NCI-H146 (cell line): Measurements from ENCODE around the gene IL17RD.

ENCODE experiments used
- DNase-seq: peaks from one replicate; lab custom pipeline; 2025; lab: John Stamatoyannopoulos, UW

The IL17RD gene

DNA sequence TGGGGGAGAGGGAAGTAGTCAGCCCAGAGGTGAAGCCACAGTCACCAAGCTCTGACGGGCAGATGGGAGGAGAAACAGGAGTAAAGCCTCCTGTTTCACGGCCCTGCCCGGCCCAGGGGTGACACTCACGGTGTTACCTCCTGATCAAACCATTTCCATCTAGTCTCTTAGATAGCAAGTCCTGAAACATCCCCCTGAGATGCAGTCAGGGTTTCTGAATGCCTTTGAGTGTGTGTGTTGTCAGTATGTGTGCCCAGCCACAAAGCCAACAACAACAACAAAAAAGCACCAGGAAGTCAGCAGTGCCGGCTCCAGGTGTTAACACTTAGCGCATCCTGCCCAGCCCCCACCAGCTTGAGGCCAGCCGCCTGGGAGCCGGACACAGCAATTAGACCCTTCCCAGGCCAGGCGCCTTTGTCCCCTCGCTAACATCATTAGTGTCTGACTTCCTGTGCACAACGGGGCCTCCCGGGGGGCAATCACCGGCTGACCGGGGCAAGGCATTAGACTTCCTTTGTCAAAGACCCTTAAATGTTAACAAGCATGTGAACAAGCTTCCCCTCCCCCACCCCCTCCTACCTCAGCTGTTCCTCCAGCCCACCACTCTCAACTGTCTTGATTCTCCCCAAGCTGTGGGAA lies 34.5 kb downstream of the IL17RD start:
- peak; percentile 93 for DNase-seq

- no peak for DNase-seq
Observed at GRCh38 chr3:57128826-57129667, 36.1 kb downstream of the IL17RD start.

- DNase-seq, result no peak
Observed at GRCh38 chr3:57127891-57128518, 37.1 kb downstream of the IL17RD start.

- DNase-seq, result no peak
Observed at GRCh38 chr3:57126244-57126643, 38.9 kb downstream of the IL17RD start.

DNA sequence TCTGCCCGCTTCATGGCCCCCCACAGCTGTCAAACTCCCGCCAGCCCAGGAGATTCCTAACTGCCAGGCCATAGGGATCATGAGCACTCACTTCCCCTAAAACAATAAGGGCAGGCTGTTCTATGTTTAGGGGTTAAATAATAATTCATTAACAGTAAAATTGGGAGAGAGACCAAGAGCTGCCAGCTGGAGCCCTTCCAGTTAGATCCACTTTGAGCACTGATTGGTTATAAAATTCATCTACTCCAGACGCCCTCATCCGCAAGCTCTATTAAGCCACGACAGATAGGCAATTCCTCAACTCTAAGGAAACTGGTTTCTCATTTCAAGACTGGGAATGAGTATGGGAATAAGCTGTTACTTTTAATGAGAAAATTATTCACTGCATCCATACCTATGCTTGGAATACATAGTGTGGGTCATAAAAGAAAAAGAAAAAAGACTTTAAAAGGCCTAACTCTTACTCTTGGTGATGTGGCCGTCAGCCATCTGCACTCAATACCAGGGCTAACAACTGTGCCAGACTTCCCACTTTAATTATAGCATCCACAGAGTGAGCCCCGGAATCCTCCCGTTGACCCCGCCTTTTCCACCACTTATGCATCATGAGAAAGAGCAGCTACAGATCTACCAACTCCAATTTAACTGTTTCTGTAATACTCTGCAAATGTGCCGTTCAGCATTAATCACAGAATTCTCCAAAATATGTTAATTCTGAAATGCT lies 44.5 kb downstream of the IL17RD start:
- no peak for DNase-seq

GRCh38 chr3:57120040-57120439 lies 45.1 kb downstream of the IL17RD start:
- no peak for DNase-seq

GRCh38 chr3:57118254-57118653 lies 46.9 kb downstream of the IL17RD start:
- DNase-seq, result no peak

- DNase-seq, result no peak
Observed at GRCh38 chr3:57116501-57116900, 48.7 kb downstream of the IL17RD start.

- peak; percentile 11 for DNase-seq
Observed at GRCh38 chr3:57112206-57112605, 52.9 kb downstream of the IL17RD start.

GRCh38 chr3:57110798-57111197 lies 54.4 kb downstream of the IL17RD start:
- peak; percentile 95 for DNase-seq

GRCh38 chr3:57110214-57110613 lies 54.9 kb downstream of the IL17RD start:
- DNase-seq, result no peak

DNA sequence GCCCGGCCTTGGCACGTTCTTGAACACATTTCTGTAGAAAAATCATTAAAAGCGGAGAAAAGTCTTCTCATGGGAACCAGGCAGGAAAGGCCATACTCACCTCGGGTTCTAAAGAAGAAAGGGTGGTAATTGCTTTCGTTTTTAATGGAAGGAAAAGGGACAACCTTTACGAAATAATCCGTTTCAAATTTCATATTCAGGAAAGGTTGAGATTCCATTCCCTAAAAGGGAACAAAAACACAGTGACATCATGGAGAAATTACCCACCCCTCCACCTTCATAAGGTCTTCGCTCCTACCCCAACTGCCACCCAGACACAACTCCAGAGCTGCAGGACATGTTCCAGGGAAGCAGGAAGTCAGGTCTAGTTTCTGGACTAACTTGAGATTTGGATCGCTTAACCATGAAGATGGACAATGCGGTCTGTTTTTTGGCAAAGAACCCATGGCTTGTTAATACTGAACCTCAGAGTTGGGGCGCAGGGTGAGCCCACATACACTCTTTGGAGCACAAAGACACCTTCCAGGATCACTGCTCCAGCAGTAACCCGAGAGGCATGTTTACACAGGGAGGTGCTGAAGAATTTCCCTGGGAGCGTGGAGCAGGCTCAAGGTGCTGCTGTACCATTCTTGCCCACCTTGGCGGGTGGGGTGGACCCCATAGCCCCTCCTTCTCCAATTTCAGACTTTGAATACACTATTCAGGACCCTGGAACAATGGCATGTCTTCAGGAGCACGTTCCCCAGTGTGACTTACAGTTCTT lies 55.5 kb downstream of the IL17RD start:
- no peak for DNase-seq

DNA sequence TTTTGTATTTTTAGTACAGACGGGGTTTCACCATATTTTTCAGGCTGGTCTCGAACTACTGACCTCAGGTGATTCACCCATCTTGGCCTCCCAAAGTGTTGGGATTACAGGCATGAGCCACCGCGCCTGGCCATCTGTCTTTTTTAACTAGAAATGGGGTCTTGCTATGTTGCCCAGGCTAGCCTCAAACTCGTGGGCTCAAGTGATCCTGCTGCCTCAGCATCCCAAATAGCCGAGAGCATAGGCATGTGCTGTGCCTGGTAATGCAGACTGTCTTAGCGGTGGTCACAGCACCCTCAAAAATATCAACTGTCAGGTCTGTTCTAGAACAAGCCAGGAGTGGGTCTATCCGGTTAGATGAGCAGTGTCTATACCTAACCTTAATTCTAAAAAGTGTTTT lies 56.5 kb downstream of the IL17RD start:
- DNase-seq, result no peak

- no peak for DNase-seq
Observed at GRCh38 chr3:57105585-57105984, 59.6 kb downstream of the IL17RD start.

DNA sequence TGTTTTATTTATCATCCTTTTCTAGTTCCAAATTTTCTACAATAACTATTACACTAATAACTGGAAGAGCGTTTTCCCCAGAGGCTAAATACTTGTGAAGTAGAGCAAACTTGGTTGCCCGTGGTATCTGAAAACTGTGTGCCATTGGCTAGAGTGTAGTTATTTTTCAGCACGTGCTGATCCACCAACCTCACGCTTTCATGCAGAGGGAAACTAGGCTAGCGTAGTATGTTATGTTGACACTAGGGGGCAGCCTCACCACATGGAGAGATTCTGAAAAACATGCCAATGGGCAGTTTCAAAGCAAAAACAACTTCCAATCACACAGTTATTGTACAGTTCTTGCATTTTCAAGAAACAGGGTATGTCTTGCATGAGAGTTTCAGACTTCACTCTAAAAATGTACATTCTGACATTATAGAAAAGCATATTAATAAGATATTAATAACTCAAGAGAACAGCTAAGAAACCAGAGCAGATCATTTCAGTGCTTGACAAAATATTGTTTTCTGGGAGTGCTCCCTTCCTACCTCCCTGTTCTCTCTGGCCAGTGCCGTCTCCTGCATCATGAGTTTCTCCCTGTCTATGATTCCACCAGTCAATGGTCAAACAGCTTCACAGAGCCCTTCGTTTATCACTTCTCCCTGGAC lies 65.0 kb downstream of the IL17RD start:
- peak; percentile 29 for DNase-seq

DNA sequence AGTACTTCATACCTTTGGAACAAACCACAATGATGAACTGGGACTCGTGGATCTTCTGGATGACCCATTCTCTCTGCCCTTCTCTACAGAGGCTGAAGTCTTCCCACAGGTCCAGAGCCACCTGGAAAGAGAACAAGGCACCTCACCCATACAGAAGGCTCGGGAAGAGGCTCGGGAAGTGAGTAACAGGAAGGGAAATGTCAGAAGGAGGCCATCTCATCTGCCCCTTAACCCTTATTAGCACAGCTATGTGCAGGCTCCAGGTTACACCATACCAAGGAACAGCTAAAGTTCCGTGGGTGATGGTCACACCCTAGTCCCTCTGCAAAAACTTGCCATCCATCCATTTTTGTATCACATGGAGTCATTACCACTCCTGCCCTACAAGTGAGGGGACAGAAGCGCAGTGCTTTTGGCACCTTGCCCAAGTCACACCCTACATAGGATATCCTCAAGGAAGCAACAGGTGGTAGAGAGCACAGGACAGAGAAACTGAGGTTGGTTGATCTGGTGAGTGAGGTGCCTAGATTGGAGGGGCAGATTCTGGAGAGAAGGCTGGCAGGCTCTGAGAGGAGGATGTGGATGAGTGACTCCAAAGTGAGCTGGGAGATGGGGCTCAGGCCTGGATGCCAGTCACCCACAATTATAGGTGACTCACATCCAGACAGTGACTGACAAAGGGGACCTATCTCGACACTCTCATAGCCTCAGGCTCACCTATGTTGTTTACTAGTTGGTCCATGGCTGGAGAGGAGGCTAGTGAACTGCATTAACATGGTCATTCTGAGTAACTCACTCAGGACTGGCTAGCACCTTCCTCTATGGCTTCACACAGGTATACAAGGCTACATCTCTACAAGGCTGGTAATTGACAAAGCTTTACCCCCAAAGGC lies 66.5 kb downstream of the IL17RD start:
- no peak for DNase-seq

DNA sequence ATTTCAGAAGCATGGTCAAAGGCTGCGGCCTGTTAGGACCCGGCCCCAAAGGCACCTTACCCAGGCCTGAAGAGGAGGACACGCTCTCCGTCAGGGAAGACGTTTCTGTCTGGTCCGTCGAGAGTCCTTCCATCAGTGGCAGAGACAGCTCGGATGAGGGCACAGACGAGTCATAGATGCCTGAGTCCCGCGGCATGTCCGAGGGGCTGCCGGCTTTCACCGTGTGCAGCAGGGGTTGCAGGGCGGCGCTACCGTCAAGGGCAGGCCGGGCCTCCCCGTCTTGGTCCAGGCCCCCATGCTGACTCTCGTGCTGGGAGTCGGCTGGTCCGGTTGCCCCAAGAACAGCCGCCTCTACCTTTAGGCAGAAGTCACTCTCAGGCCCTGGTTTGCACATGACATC lies 67.6 kb downstream of the IL17RD start:
- no peak for DNase-seq

DNA sequence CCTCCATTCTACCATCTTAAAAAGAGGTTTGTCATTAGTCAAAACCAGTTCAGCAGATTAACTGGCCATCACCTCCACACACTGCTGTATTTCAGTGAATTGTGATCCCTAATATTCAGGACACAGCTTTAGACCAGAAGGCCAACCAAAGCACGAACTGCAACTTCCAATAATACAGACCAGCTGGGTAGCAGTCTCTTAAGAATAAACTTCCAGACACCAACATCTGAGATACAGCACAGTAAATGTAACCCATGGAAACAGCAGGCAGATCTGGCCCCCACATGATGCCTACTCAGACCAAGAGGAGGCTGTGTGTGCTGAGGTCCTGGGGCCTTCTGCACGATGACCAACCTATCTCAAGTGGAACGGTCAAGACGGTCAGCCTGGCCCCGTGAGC lies 69.8 kb downstream of the IL17RD start:
- no peak for DNase-seq

DNA sequence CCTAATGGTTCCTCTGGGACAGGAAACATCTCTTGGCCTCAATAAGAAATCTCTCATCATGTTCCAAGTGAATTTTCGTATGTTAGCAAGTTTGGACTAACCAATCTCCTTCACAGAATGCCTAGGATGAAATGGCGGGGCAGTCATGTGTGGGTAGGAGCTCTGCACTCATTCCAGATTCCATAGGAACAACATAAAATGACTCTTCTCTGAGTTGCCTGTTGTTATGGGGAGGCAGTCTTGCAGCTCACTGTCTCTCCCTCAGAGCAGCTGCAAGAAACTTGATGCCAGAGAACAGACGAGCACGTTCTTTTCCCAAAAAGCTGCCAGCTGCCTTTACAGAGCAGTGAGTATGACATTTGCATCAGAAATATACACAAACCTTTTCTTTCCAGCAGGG lies 70.6 kb downstream of the IL17RD start:
- DNase-seq, result no peak

- no peak for DNase-seq
Observed at GRCh38 chr3:57093971-57094535, 71.1 kb downstream of the IL17RD start.
